Trophoblast cell (in vitro differentiated cells and primary cell): ENCODE measurements around the gene ZNF555.

ENCODE experiments used
- DNase-seq, 2 donors: peaks; one replicate each; pipeline ENCODE4 v3.0.0-alpha.2; 2016
- H2AFZ ChIP-seq: 2 replicates; pipeline ENCODE4 v1.6.1; 2013; ENCODE audit warnings: low read length, moderate library complexity, mild to moderate bottlenecking; ENCODE audit not compliant: insufficient read depth, poor library complexity
- H2AK5ac ChIP-seq: 2 replicates; pipeline ENCODE4 v1.6.1; 2013; ENCODE audit warnings: mild to moderate bottlenecking, low read length
- H2BK120ac ChIP-seq: 2 replicates; pipeline ENCODE4 v1.6.1; 2013; ENCODE audit warnings: low read length, mild to moderate bottlenecking, moderate library complexity; ENCODE audit not compliant: insufficient read depth, poor library complexity
- H2BK12ac ChIP-seq: 2 replicates; pipeline ENCODE4 v1.6.1; 2013; ENCODE audit warnings: mild to moderate bottlenecking, low read length, moderate library complexity
- H2BK5ac ChIP-seq: 2 replicates; pipeline ENCODE4 v1.6.1; 2013; ENCODE audit warnings: low read length, low read depth, moderate library complexity, mild to moderate bottlenecking; ENCODE audit not compliant: poor library complexity
- H3K14ac ChIP-seq: 2 replicates; pipeline ENCODE4 v1.6.1; 2013; ENCODE audit warnings: mild to moderate bottlenecking, low read length
- H3K18ac ChIP-seq: 2 replicates; pipeline ENCODE4 v1.6.1; 2013; ENCODE audit warnings: mild to moderate bottlenecking, low read length
- H3K23ac ChIP-seq: 2 replicates; pipeline ENCODE4 v1.6.1; 2013; ENCODE audit warnings: low read length
- H3K27ac ChIP-seq: 2 replicates; pipeline ENCODE4 v1.5.1; 2013; ENCODE audit warnings: low read depth, mild to moderate bottlenecking, inconsistent platforms, low read length, moderate library complexity
- H3K27me3 ChIP-seq: 2 replicates; pipeline ENCODE4 v1.6.1; 2013; ENCODE audit warnings: inconsistent platforms, mild to moderate bottlenecking, low read length, moderate library complexity; ENCODE audit not compliant: insufficient read depth
- H3K36me3 ChIP-seq, 2 experiments: 1 replicate in 1 of 2; 2 replicates in 1 of 2; pipeline ENCODE4 v1.6.1; 2013; ENCODE audit warnings: low read length in 2 of 2, mild to moderate bottlenecking in 2 of 2, moderate library complexity in 1 of 2; ENCODE audit not compliant: insufficient read depth in 2 of 2, control insufficient read depth in 1 of 2
- H3K4ac ChIP-seq: 2 replicates; pipeline ENCODE4 v1.6.1; 2013; ENCODE audit warnings: low read depth, mild to moderate bottlenecking, low read length, moderate library complexity
- H3K4me1 ChIP-seq, 2 experiments: 1 replicate in 1 of 2; 2 replicates in 1 of 2; pipeline ENCODE4 v1.6.1; 2013; ENCODE audit warnings: low read length in 2 of 2, mild to moderate bottlenecking in 2 of 2, moderate library complexity in 1 of 2; ENCODE audit not compliant: insufficient read depth in 2 of 2, control insufficient read depth in 1 of 2
- H3K4me2 ChIP-seq: 2 replicates; pipeline ENCODE4 v1.6.1; 2013; ENCODE audit warnings: inconsistent platforms, mild to moderate bottlenecking, low read length, moderate library complexity
- H3K4me3 ChIP-seq: 2 replicates; pipeline ENCODE4 v1.5.1; 2013; ENCODE audit warnings: mild to moderate bottlenecking, low read depth, low read length, inconsistent platforms
- H3K79me1 ChIP-seq: one replicate; pipeline ENCODE4 v1.6.1; 2013; ENCODE audit warnings: low read length
- H3K79me2 ChIP-seq: 2 replicates; pipeline ENCODE4 v1.6.1; 2013; ENCODE audit warnings: low read length, mild to moderate bottlenecking; ENCODE audit not compliant: control insufficient read depth, insufficient read depth, poor library complexity
- H3K9ac ChIP-seq: 2 replicates; pipeline ENCODE4 v1.6.1; 2013; ENCODE audit warnings: mild to moderate bottlenecking, low read length
- H3K9me3 ChIP-seq: 2 replicates; pipeline ENCODE4 v1.6.1; 2013; ENCODE audit warnings: low read depth, mild to moderate bottlenecking, control low read depth, inconsistent platforms, low read length; ENCODE audit not compliant: insufficient read depth
- H4K12ac ChIP-seq: 2 replicates; pipeline ENCODE4 v1.6.1; 2013; ENCODE audit warnings: low read depth, mild to moderate bottlenecking, low read length, moderate library complexity
- H4K8ac ChIP-seq: 2 replicates; pipeline ENCODE4 v1.6.1; 2013; ENCODE audit warnings: low read depth, mild to moderate bottlenecking, low read length, moderate library complexity
- H4K91ac ChIP-seq: one replicate; pipeline ENCODE4 v1.6.1; 2013; ENCODE audit warnings: low read depth, mild to moderate bottlenecking, low read length, moderate library complexity
- whole genome bisulfite sequencing: extraction: QIAGEN DNeasy Blood & Tissue Kit; methylation state at CpG from one replicate; pipeline ENCODE4 v1.1.7; 2013; ENCODE audit warnings: missing lambda C conversion rate; ENCODE audit not compliant: insufficient read length, insufficient coverage; ENCODE audit errors: extremely low coverage; 5-methylcytosine and 5-hydroxymethylcytosine counted together

ZNF555 gene

DNA sequence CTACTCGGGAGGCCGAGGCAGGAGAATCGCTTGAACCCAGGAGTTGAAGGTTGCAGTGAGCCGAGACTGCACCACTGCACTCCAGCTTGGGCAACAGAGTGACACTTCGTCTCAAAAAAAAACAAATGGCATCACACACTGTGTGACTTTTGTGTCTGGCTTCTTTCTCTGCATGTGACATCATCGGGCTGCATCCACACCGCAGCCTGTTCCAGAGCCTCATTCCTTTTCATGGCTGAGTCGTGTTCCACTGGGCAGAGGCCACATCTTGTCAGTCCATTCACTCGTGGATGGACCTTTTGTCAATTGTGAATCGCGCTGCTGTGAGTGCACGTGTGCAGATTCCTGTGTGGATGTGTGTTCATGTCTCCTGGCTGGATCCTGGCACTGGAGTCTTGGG lies 47.7 kb upstream of the ZNF555 start:
- Histone ChIP-seq H3K27me3 (no peaks in the 10 kb centered on the region), H3K4ac (no peak overlapping the region), H3K27ac (no peak overlapping the region), H3K9ac (no peak overlapping the region), H3K4me1 (peaks cover 4 to 5% of the 10 kb centered on the region in 2 experiments), H3K36me3 (peaks cover 73 to 83% of the 10 kb centered on the region in 2 experiments), H4K91ac (no peak overlapping the region), H2AFZ (no peak overlapping the region), H4K12ac (no peak overlapping the region), H2BK12ac (no peak overlapping the region), H2BK120ac (no peak overlapping the region), H3K4me3 (no peak overlapping the region), H2AK5ac (no peak overlapping the region), H3K79me2 (no peaks in the 10 kb centered on the region), H4K8ac (no peak overlapping the region), H3K9me3 (peaks cover 3% of the 10 kb centered on the region), H3K18ac (no peak overlapping the region), H3K4me2 (no peak overlapping the region), H3K14ac (no peak overlapping the region), H2BK5ac (no peak overlapping the region), H3K23ac (no peak overlapping the region), H3K79me1 (peaks cover 3% of the 10 kb centered on the region)
- WGBS, result no CpG with 5 or more reads among the region's 12 CpGs
- no peak for DNase-seq

DNA sequence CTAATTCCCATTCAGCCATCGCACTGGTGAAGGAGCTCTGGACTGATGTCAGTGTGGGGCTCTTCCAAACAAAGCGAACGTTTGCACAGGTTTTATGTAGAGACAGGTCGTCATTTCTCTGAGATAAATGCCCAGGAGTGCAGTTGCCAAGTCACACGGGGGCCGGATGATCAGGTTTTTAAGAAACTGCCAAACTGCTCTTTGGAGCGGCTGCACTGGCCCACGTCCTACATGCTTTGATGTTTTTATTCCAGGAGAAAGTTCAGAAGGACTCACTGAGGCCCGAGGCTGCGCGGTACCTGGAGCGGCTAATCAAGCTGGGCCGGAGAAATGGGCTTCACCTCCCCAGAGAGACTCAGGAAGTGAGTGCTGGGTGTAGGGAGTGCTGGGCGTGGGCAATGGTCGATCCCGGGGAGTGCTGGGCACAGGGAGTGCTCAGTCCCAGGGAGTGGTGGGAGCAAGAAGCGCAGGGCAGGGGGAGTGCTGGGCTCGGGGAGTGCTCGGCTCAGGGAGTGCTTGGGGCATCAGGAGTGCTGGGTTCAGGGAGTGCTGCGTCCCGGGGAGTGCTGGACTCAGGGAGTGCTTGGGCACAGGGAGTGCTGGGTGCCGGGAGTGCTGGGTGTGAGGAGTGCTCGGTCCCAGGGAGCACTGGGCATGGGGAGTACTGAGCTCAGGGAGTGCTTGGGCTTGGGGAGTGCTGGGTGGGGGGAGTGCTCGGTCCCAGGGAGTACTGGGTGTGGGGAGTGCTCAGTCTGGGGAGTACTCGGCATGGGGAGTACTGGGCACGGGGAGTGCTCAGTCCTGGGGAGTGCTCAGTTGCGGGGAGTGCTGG lies 45.2 kb upstream of the ZNF555 start:
- H3K79me1 ChIP-seq, result peaks cover 5% of the 10 kb centered on the region
- H3K23ac ChIP-seq, result no peak overlapping the region
- no peak overlapping the region for H4K91ac ChIP-seq
- no peak for DNase-seq
- no peak overlapping the region for H3K4me3 ChIP-seq
- WGBS, result no CpG with 5 or more reads among the region's 27 CpGs
- no peak overlapping the region for H3K14ac ChIP-seq
- no peaks in the 10 kb centered on the region for H3K79me2 ChIP-seq
- no peak overlapping the region for H2AK5ac ChIP-seq
- no peaks in the 10 kb centered on the region for H3K27me3 ChIP-seq
- peaks cover 10% of the 10 kb centered on the region in 2 experiments for H3K4me1 ChIP-seq
- no peak overlapping the region for H2AFZ ChIP-seq
- H3K9me3 ChIP-seq, result peaks cover 3% of the 10 kb centered on the region
- no peak overlapping the region for H3K4me2 ChIP-seq
- peaks cover 80 to 81% of the 10 kb centered on the region in 2 experiments for H3K36me3 ChIP-seq
- H3K9ac ChIP-seq, result no peak overlapping the region
- no peak overlapping the region for H2BK120ac ChIP-seq
- no peak overlapping the region for H2BK12ac ChIP-seq
- no peak overlapping the region for H2BK5ac ChIP-seq
- no peak overlapping the region for H4K12ac ChIP-seq
- no peak overlapping the region for H3K18ac ChIP-seq
- no peak overlapping the region for H3K27ac ChIP-seq
- H3K4ac ChIP-seq, result no peak overlapping the region
- no peak overlapping the region for H4K8ac ChIP-seq

DNA sequence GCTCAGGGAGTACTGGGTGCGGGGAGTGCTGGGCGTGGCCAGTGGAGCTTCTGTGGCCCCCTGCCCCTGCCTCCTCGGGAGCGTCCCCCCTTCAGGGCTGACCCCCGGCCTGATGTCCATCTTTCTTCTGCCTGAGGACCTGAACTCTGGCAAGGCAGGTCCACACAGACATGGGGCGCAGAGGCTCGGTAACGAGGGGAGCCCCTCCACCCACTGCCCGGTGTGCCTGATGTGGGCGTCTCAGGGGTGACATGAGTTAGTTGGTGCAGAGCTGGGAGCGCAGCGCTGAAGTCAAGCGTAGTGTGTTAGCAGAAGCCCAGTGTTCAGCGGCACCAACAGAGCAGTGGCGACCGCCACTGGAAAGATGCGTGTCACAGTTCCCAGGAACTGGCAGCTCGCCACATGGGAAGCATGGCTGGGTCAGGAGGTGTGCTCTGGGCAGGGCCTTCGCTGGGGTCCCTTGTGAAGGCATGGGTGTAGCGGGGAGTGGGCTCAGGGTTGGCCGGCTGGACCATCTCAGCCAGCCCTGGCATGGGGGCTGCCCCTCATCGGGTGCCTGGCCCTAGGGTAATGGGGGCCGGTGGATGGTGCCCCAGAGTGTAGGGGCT lies 44.5 kb upstream of the ZNF555 start:
- Histone ChIP-seq H3K79me1 (peaks cover 5% of the 10 kb centered on the region), H3K4me2 (no peak overlapping the region), H4K8ac (no peak overlapping the region), H4K91ac (no peak overlapping the region), H3K27me3 (no peaks in the 10 kb centered on the region), H3K36me3 (peaks cover 79 to 80% of the 10 kb centered on the region in 2 experiments), H3K4me1 (peaks cover 10% of the 10 kb centered on the region in 2 experiments), H3K4me3 (no peak overlapping the region), H4K12ac (no peak overlapping the region), H2AFZ (no peak overlapping the region), H3K79me2 (no peaks in the 10 kb centered on the region), H2AK5ac (no peak overlapping the region), H2BK120ac (no peak overlapping the region), H3K18ac (no peak overlapping the region), H3K9ac (no peak overlapping the region), H3K23ac (no peak overlapping the region), H3K4ac (no peak overlapping the region), H3K27ac (no peak overlapping the region), H2BK12ac (no peak overlapping the region), H2BK5ac (no peak overlapping the region), H3K14ac (no peak overlapping the region), H3K9me3 (peaks cover 3% of the 10 kb centered on the region)
- WGBS, result no CpG with 5 or more reads among the region's 23 CpGs
- no peak for DNase-seq

DNA sequence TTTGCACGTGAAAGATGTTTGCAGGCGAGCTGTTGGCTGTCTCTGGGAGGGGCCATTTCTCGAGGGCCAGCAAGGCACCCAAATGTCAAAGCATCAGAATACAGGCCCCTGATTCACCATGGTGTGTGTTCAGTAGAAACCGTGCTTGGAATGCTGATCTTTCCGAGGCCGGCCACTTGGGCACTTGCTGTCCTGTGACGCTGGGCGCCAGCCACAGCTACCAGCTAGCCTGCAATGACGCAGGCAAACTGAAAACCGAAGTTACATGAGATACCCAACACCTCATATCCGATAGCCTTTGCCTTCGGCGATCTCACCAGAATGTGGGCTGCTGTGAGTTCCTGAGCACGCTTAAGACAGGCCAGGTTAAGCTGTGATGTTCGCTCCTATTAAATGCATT lies 44.0 kb upstream of the ZNF555 start:
- no peak overlapping the region for H3K4me2 ChIP-seq
- H3K27me3 ChIP-seq, result no peaks in the 10 kb centered on the region
- H3K4me1 ChIP-seq, result peaks cover 10% of the 10 kb centered on the region in 2 experiments
- no peak overlapping the region for H2AK5ac ChIP-seq
- H4K91ac ChIP-seq, result no peak overlapping the region
- H2BK5ac ChIP-seq, result no peak overlapping the region
- H3K27ac ChIP-seq, result no peak overlapping the region
- WGBS, result no CpG with 5 or more reads among the region's 15 CpGs
- H3K18ac ChIP-seq, result no peak overlapping the region
- no peak overlapping the region for H3K4ac ChIP-seq
- H3K14ac ChIP-seq, result no peak overlapping the region
- H3K36me3 ChIP-seq, result peaks cover 78 to 80% of the 10 kb centered on the region in 2 experiments
- no peak overlapping the region for H4K8ac ChIP-seq
- H4K12ac ChIP-seq, result no peak overlapping the region
- no peak overlapping the region for H2BK12ac ChIP-seq
- peaks cover 3% of the 10 kb centered on the region for H3K9me3 ChIP-seq
- no peak for DNase-seq
- H2AFZ ChIP-seq, result no peak overlapping the region
- H3K79me1 ChIP-seq, result peaks cover 5% of the 10 kb centered on the region
- H3K79me2 ChIP-seq, result no peaks in the 10 kb centered on the region
- H3K23ac ChIP-seq, result no peak overlapping the region
- no peak overlapping the region for H3K4me3 ChIP-seq
- no peak overlapping the region for H3K9ac ChIP-seq
- H2BK120ac ChIP-seq, result no peak overlapping the region
